Fibroblast of lung (primary cell): ENCODE results near the gene SMYD5. TPM values are rescaled to one million over a fixed set of nuclear protein-coding genes. Genes with fewer than 3 reads are reported as not detected.

Experiments used
- DNase-seq, 2 donors: peaks; one replicate each; pipeline versions ENCODE4 v3.0.0 to v3.0.0-alpha.2; 2010; ENCODE audit warnings: low read depth in 2 of 2
- H2AFZ ChIP-seq: 2 replicates; pipeline ENCODE4 v1.5.1; 2012; ENCODE audit warnings: low read length, control low read depth, inconsistent platforms
- H3K27ac ChIP-seq: 2 replicates; pipeline ENCODE4 v1.5.1; 2011; ENCODE audit warnings: low read length, control low read depth; ENCODE audit not compliant: insufficient read depth
- H3K27me3 ChIP-seq: 2 replicates; pipeline ENCODE4 v1.5.1; 2011; ENCODE audit warnings: mild to moderate bottlenecking, low read length; ENCODE audit not compliant: control insufficient read depth, insufficient read depth
- H3K36me3 ChIP-seq: 2 replicates; pipeline ENCODE4 v1.5.1; 2011; ENCODE audit warnings: low read length; ENCODE audit not compliant: control insufficient read depth, insufficient read depth
- H3K4me1 ChIP-seq: 2 replicates; pipeline ENCODE4 v1.5.1; 2011; ENCODE audit warnings: low read length; ENCODE audit not compliant: control insufficient read depth, insufficient read depth; ENCODE audit errors: extremely low read depth
- H3K4me2 ChIP-seq: 2 replicates; pipeline ENCODE4 v1.5.1; 2011; ENCODE audit warnings: low read length, control low read depth; ENCODE audit not compliant: insufficient read depth; ENCODE audit errors: extremely low read depth
- H3K4me3 ChIP-seq, 4 experiments: fragments of 200-600 bp in 1 of 4; sonication (generic) in 1 of 4; replicated peaks in 1 of 4; 2 replicates each; pipeline ENCODE4 v1.5.1; 2011 to 2016; ENCODE audit warnings: low read length in 4 of 4, low read depth in 3 of 4, mild to moderate bottlenecking in 3 of 4, control low read depth in 2 of 4, inconsistent platforms in 1 of 4, mixed read lengths in 1 of 4; ENCODE audit not compliant: insufficient read depth in 1 of 4; ENCODE audit errors: control extremely low read depth in 1 of 4
- H3K79me2 ChIP-seq: 2 replicates; pipeline ENCODE4 v1.5.1; 2012; ENCODE audit warnings: mild to moderate bottlenecking, low read length, inconsistent platforms; ENCODE audit not compliant: control insufficient read depth, insufficient read depth
- H3K9ac ChIP-seq: 2 replicates; pipeline ENCODE4 v1.5.1; 2011; ENCODE audit warnings: mild to moderate bottlenecking, low read length, control low read depth; ENCODE audit not compliant: insufficient read depth
- H3K9me3 ChIP-seq: 2 replicates; pipeline ENCODE4 v1.5.1; 2012; ENCODE audit warnings: low read depth, low read length; ENCODE audit not compliant: control insufficient read depth, insufficient read depth
- H4K20me1 ChIP-seq: 2 replicates; pipeline ENCODE4 v1.5.1; 2011; ENCODE audit warnings: low read length; ENCODE audit not compliant: control insufficient read depth, insufficient read depth; ENCODE audit errors: extremely low read depth
- CTCF ChIP-seq, 2 donors: IDR thresholded peaks in 1 of 2; conservative IDR thresholded peaks in 1 of 2; 1 replicate in 1 of 2; 2 replicates in 1 of 2; pipeline ENCODE4 v1.5.1; 2011 to 2012; ENCODE audit warnings: low read length in 2 of 2, control low read depth in 1 of 2, inconsistent platforms in 1 of 2, low read depth in 1 of 2, mild to moderate bottlenecking in 1 of 2
- EZH2 ChIP-seq: IDR thresholded peaks from 2 replicates; pipeline ENCODE4 v1.5.1; 2012; ENCODE audit warnings: low read length, control low read depth, mild to moderate bottlenecking; ENCODE audit errors: missing control alignments
- polyA plus RNA-seq, 2 donors: library from polyadenylated mRNA; depleted of rRNA in 1 of 2; stranded (reverse) in 1 of 2; unstranded in 1 of 2; fragments of >200 nt; gene quantifications; 2 replicates each; pipeline ENCODE4 v1.2.1, GENCODE V29; 2011 to 2012; ENCODE audit warnings: missing spikeins in 1 of 2
- total RNA-seq: library from RNA; depleted of rRNA; stranded (reverse); fragments of >200 nt; gene quantifications from 2 replicates; pipeline ENCODE4 v1.2.1, GENCODE V29; 2014

Gene SMYD5
- total and polyA plus RNA-seq, 2 donors (not counting 1 experiment from before 2014, with no cell fraction given): 16.9 to 19.0 TPM

GRCh38 chr2:73265298-73266060 is 51.4 kb downstream of the SMYD5 start:
- H3K4me3 ChIP-seq: no peak overlapping the region
- no peaks in the 10 kb centered on the region for H3K4me1 ChIP-seq
- no peaks in the 10 kb centered on the region for H3K79me2 ChIP-seq
- peaks cover 32% of the 10 kb centered on the region for H3K27me3 ChIP-seq
- no peaks in the 10 kb centered on the region for H3K9me3 ChIP-seq
- no peak overlapping the region for H2AFZ ChIP-seq
- H3K27ac ChIP-seq: no peak overlapping the region
- no peaks in the 10 kb centered on the region for H3K36me3 ChIP-seq
- H4K20me1 ChIP-seq: no peaks in the 10 kb centered on the region
- TF ChIP-seq CTCF (conservative IDR thresholded peaks at IDR 0.05 in 1 of 2, IDR thresholded peaks at IDR 0.05 in 1 of 2; ENCODE audit: low read depth in 1 of 2, low read length in 2 of 2) (no peak), EZH2 (no peak)
- no peak overlapping the region for H3K4me2 ChIP-seq
- H3K9ac ChIP-seq: no peak overlapping the region
- no peak for DNase-seq

- Histone ChIP-seq H3K27ac (no peak overlapping the region), H3K9ac (no peak overlapping the region), H3K4me1 (no peaks in the 10 kb centered on the region), H2AFZ (no peak overlapping the region), H3K4me2 (no peak overlapping the region), H3K79me2 (no peaks in the 10 kb centered on the region), H3K9me3 (no peaks in the 10 kb centered on the region), H3K36me3 (no peaks in the 10 kb centered on the region), H3K4me3 (no peak overlapping the region), H4K20me1 (no peaks in the 10 kb centered on the region), H3K27me3 (peaks cover 38% of the 10 kb centered on the region)
- DNase-seq: peak; percentile 29 to 44
- no peak for TF ChIP-seq CTCF (conservative IDR thresholded peaks at IDR 0.05 in 1 of 2, IDR thresholded peaks at IDR 0.05 in 1 of 2; ENCODE audit: low read depth in 1 of 2, low read length in 2 of 2)
- no peak for TF ChIP-seq EZH2
These were observed 52.2 kb downstream of the SMYD5 start for GRCh38 chr2:73266061-73266901.

- H3K27ac ChIP-seq: no peak overlapping the region
- no peaks in the 10 kb centered on the region for H3K36me3 ChIP-seq
- no peaks in the 10 kb centered on the region for H3K9me3 ChIP-seq
- TF ChIP-seq CTCF (conservative IDR thresholded peaks at IDR 0.05 in 1 of 2, IDR thresholded peaks at IDR 0.05 in 1 of 2; ENCODE audit: low read depth in 1 of 2, low read length in 2 of 2) (no peak), EZH2 (no peak)
- H4K20me1 ChIP-seq: no peaks in the 10 kb centered on the region
- H3K4me3 ChIP-seq: no peak overlapping the region
- H3K79me2 ChIP-seq: no peaks in the 10 kb centered on the region
- H3K9ac ChIP-seq: no peak overlapping the region
- DNase-seq: no peak
- no peaks in the 10 kb centered on the region for H3K4me1 ChIP-seq
- peaks cover 38% of the 10 kb centered on the region for H3K27me3 ChIP-seq
- no peak overlapping the region for H2AFZ ChIP-seq
- H3K4me2 ChIP-seq: no peak overlapping the region
These were observed 53.0 kb downstream of the SMYD5 start for GRCh38 chr2:73267008-73267407.
